ENCODE results near the gene CHTF18. TPM values are rescaled to one million over a fixed set of nuclear protein-coding genes. Genes with fewer than 3 reads are reported as not detected.

Gene CHTF18
- total and polyA plus RNA-seq, 2 experiments from 2014 or later = 61.3 to 129 TPM

DNA sequence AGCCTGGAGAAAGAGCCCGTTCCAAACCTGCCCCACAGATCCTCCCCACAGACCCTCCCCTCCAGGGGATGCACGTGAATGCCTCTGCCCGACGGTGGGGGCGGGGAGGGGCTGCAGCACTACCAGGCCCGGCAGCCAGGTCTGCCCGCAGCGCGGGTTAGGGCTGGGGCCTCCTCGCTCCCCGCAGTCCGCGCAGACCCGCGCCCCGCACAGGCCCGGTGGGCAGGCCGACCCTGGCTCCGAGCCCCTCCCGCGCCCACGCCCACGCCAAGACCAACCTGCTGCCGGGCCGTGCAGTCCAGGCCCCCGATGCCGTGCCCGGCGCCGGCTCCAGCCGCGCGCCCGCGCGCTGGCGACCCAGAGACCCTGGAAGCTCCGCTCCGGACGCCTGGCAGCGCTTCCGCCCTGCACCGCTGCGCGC, 432 bp upstream of the CHTF18 start, which contains the start of gene RPUSD1:
RPUSD1 (minus strand) TSS at position 404 of the 421 bp plus-strand sequence. CDS start 644 bp downstream, outside the sequence.
- peak within 1 kb of the TSS; percentile 88 for H3K4me3 Mint-ChIP-seq
- Histone ChIP-seq H3K36me3 (ENCODE audit: insufficient read depth) (no peaks in the 10 kb centered on the region; the same call in 1 of the 2 replicates), H2AFZ (no peak within 1 kb of the TSS)

More for the DNA sequence above, 432 bp upstream of the CHTF18 start, which contains the start of gene RPUSD1:
- Histone ChIP-seq H3K4me2 (peak within 1 kb of the TSS; percentile 91), H3K4me3 (peak within 1 kb of the TSS; percentile 90), H3K9me2 (ENCODE audit: insufficient read depth) (no peaks in the 10 kb centered on the region), H3K27me3 (ENCODE audit: insufficient read depth) (no peaks in the 10 kb centered on the region), H3K27ac (ENCODE audit: low read depth) (no peak within 1 kb of the TSS), H4K20me1 (replicated peaks; ENCODE audit: insufficient read depth) (peaks cover 10% of the 10 kb centered on the region), H3K79me2 (replicated peaks; ENCODE audit: insufficient read depth) (peaks cover 11% of the 10 kb centered on the region; the same call in 1 of the 2 replicates), H3F3A (replicated peaks; ENCODE audit: low read depth) (no peaks in the 10 kb centered on the region), H3K4me1 (ENCODE audit: insufficient read depth) (no peaks in the 10 kb centered on the region)
- H3K27me3 Mint-ChIP-seq (ENCODE audit: insufficient read depth, low read depth, poor library complexity) = peaks cover 14% of the 10 kb centered on the region
- H3K36me3 Mint-ChIP-seq (ENCODE audit: low read depth) = peaks cover 17% of the 10 kb centered on the region
- DNase-seq (ENCODE audit: low spot score) (peak; percentile 57), ATAC-seq (peak; percentile 36)
- TF ChIP-seq POLR2AphosphoS5 (IDR thresholded peaks at IDR 0.05; ENCODE audit: low read depth) (no peak; the same call in 1 of the 2 replicates), JUNB (IDR thresholded peaks at IDR 0.05; ENCODE audit: unreplicated experiment) (no peak), STAT1 (IDR thresholded peaks at IDR 0.05; ENCODE audit: unreplicated experiment) (no peak), NANOG (IDR thresholded peaks at IDR 0.05; ENCODE audit: borderline replicate concordance) (no peak), ZNF331 (CRISPR knock-in tag; IDR thresholded peaks at IDR 0.05; ENCODE audit: low read depth) (no peak), EZH2 (IDR thresholded peaks at IDR 0.05; ENCODE audit: low read depth, unreplicated experiment) (no peak), ZNF114 (CRISPR knock-in tag; IDR thresholded peaks at IDR 0.05) (no peak)
- TF ChIP-seq, protein P1, sequence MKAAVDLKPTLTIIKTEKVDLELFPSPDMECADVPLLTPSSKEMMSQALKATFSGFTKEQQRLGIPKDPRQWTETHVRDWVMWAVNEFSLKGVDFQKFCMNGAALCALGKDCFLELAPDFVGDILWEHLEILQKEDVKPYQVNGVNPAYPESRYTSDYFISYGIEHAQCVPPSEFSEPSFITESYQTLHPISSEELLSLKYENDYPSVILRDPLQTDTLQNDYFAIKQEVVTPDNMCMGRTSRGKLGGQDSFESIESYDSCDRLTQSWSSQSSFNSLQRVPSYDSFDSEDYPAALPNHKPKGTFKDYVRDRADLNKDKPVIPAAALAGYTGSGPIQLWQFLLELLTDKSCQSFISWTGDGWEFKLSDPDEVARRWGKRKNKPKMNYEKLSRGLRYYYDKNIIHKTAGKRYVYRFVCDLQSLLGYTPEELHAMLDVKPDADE (IDR thresholded peaks at IDR 0.05) = no peak
- TF ChIP-seq, protein P2, sequence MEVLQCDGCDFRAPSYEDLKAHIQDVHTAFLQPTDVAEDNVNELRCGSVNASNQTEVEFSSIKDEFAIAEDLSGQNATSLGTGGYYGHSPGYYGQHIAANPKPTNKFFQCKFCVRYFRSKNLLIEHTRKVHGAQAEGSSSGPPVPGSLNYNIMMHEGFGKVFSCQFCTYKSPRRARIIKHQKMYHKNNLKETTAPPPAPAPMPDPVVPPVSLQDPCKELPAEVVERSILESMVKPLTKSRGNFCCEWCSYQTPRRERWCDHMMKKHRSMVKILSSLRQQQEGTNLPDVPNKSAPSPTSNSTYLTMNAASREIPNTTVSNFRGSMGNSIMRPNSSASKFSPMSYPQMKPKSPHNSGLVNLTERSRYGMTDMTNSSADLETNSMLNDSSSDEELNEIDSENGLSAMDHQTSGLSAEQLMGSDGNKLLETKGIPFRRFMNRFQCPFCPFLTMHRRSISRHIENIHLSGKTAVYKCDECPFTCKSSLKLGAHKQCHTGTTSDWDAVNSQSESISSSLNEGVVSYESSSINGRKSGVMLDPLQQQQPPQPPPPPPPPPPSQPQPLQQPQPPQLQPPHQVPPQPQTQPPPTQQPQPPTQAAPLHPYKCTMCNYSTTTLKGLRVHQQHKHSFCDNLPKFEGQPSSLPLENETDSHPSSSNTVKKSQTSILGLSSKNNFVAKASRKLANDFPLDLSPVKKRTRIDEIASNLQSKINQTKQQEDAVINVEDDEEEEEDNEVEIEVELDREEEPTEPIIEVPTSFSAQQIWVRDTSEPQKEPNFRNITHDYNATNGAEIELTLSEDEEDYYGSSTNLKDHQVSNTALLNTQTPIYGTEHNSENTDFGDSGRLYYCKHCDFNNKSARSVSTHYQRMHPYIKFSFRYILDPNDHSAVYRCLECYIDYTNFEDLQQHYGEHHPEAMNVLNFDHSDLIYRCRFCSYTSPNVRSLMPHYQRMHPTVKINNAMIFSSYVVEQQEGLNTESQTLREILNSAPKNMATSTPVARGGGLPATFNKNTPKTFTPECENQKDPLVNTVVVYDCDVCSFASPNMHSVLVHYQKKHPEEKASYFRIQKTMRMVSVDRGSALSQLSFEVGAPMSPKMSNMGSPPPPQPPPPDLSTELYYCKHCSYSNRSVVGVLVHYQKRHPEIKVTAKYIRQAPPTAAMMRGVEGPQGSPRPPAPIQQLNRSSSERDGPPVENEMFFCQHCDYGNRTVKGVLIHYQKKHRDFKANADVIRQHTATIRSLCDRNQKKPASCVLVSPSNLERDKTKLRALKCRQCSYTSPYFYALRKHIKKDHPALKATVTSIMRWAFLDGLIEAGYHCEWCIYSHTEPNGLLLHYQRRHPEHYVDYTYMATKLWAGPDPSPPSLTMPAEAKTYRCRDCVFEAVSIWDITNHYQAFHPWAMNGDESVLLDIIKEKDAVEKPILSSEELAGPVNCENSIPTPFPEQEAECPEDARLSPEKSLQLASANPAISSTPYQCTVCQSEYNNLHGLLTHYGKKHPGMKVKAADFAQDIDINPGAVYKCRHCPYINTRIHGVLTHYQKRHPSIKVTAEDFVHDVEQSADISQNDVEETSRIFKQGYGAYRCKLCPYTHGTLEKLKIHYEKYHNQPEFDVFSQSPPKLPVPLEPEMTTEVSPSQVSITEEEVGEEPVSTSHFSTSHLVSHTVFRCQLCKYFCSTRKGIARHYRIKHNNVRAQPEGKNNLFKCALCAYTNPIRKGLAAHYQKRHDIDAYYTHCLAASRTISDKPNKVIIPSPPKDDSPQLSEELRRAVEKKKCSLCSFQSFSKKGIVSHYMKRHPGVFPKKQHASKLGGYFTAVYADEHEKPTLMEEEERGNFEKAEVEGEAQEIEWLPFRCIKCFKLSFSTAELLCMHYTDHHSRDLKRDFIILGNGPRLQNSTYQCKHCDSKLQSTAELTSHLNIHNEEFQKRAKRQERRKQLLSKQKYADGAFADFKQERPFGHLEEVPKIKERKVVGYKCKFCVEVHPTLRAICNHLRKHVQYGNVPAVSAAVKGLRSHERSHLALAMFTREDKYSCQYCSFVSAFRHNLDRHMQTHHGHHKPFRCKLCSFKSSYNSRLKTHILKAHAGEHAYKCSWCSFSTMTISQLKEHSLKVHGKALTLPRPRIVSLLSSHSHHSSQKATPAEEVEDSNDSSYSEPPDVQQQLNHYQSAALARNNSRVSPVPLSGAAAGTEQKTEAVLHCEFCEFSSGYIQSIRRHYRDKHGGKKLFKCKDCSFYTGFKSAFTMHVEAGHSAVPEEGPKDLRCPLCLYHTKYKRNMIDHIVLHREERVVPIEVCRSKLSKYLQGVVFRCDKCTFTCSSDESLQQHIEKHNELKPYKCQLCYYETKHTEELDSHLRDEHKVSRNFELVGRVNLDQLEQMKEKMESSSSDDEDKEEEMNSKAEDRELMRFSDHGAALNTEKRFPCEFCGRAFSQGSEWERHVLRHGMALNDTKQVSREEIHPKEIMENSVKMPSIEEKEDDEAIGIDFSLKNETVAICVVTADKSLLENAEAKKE (CRISPR knock-in tag; IDR thresholded peaks at IDR 0.05) = no peak
- TF ChIP-seq, protein P3, sequence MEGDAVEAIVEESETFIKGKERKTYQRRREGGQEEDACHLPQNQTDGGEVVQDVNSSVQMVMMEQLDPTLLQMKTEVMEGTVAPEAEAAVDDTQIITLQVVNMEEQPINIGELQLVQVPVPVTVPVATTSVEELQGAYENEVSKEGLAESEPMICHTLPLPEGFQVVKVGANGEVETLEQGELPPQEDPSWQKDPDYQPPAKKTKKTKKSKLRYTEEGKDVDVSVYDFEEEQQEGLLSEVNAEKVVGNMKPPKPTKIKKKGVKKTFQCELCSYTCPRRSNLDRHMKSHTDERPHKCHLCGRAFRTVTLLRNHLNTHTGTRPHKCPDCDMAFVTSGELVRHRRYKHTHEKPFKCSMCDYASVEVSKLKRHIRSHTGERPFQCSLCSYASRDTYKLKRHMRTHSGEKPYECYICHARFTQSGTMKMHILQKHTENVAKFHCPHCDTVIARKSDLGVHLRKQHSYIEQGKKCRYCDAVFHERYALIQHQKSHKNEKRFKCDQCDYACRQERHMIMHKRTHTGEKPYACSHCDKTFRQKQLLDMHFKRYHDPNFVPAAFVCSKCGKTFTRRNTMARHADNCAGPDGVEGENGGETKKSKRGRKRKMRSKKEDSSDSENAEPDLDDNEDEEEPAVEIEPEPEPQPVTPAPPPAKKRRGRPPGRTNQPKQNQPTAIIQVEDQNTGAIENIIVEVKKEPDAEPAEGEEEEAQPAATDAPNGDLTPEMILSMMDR (conservative IDR thresholded peaks at IDR 0.05; ENCODE audit: low read depth in 2 of 2) = no peak
- H3K27ac Mint-ChIP-seq = peak within 1 kb of the TSS; percentile 86; the same call in 1 of the 2 replicates
- H3K4me1 Mint-ChIP-seq = no peaks in the 10 kb centered on the region
- H3K9me3 Mint-ChIP-seq = no peaks in the 10 kb centered on the region; the same call in 2 of the 3 replicates
